Subcutaneous adipose tissue (tissue), 4 donors: Measurements from ENCODE around the gene SLC13A4. TPM values are rescaled to one million over a fixed set of nuclear protein-coding genes. Genes with fewer than 3 reads are reported as not detected.

Experiments used
- CTCF ChIP-seq: fragments of 450-650 bp; IDR thresholded peaks from one replicate; pipeline ENCODE4 v1.5.1; 2016; ENCODE audit warnings: low read depth, mild to moderate bottlenecking, control low read depth, antibody characterized with exemption, moderate library complexity
- total RNA-seq, 4 donors: library from RNA; depleted of rRNA; stranded (reverse); fragments of >200 nt; gene quantifications; one replicate each; pipeline ENCODE4 v1.1.0, GENCODE V29; 2016

The SLC13A4 gene
- total RNA-seq, 4 donors from 2014 or later: 0.17 to 0.88 TPM; not detected in 2

- no peak for TF ChIP-seq CTCF
Observed at GRCh38 chr7:135672560-135673359, 55.2 kb downstream of the SLC13A4 start.

- TF ChIP-seq CTCF: no peak
Observed at GRCh38 chr7:135670179-135670578, 57.8 kb downstream of the SLC13A4 start.

GRCh38 chr7:135669774-135670173 is 58.2 kb downstream of the SLC13A4 start:
- no peak for TF ChIP-seq CTCF

- no peak for TF ChIP-seq CTCF
Observed at GRCh38 chr7:135666846-135667245, 61.1 kb downstream of the SLC13A4 start.

GRCh38 chr7:135666156-135666555 is 61.8 kb downstream of the SLC13A4 start:
- no peak for TF ChIP-seq CTCF

GRCh38 chr7:135665042-135665441 is 62.9 kb downstream of the SLC13A4 start:
- TF ChIP-seq CTCF: no peak

- no peak for TF ChIP-seq CTCF
Observed at GRCh38 chr7:135664046-135664589, 63.9 kb downstream of the SLC13A4 start.
